Fibroblast of mammary gland (primary cell): ENCODE measurements around the gene RPH3AL.

Experiments used
- DNase-seq: peaks from one replicate; pipeline ENCODE4 v3.0.0-alpha.2; 2010; ENCODE audit warnings: low read depth
- H3K4me3 ChIP-seq: 2 replicates; pipeline ENCODE4 v1.5.1; 2011; ENCODE audit warnings: low read depth, mild to moderate bottlenecking, low read length, moderate library complexity; ENCODE audit not compliant: control insufficient read depth
- CTCF ChIP-seq: conservative IDR thresholded peaks from 2 replicates; pipeline ENCODE4 v1.5.1; 2011; ENCODE audit warnings: low read depth, low read length, inconsistent platforms; ENCODE audit not compliant: control insufficient read depth, insufficient read depth

The RPH3AL gene

GRCh38 chr17:358491-359151 is 6.0 kb upstream of the RPH3AL start:
- no peak for TF ChIP-seq CTCF
- DNase-seq = no peak
- H3K4me3 ChIP-seq = no peak overlapping the region

DNA sequence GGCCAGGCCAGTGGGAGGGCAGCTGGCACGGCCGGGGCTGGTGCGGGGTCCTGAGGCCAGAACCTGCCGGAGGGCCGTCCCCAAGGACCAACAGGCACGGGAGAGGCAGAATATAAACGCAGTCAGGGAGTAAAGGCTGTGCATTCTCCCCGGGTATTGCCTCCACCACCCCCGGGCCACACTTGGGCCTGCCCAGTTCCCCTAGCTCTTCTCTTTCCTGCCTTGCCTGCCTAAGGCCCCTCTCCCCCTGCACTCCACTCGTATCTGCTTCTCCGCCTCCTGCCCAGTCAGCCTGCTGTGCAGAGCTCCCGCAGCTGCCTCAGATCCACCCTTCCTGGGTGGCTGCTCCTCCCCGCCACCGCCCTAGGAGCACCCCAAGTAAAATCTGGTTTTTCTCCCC is 5.0 kb upstream of the RPH3AL start:
- no peak for DNase-seq
- H3K4me3 ChIP-seq = no peak overlapping the region
- no peak for TF ChIP-seq CTCF

DNA sequence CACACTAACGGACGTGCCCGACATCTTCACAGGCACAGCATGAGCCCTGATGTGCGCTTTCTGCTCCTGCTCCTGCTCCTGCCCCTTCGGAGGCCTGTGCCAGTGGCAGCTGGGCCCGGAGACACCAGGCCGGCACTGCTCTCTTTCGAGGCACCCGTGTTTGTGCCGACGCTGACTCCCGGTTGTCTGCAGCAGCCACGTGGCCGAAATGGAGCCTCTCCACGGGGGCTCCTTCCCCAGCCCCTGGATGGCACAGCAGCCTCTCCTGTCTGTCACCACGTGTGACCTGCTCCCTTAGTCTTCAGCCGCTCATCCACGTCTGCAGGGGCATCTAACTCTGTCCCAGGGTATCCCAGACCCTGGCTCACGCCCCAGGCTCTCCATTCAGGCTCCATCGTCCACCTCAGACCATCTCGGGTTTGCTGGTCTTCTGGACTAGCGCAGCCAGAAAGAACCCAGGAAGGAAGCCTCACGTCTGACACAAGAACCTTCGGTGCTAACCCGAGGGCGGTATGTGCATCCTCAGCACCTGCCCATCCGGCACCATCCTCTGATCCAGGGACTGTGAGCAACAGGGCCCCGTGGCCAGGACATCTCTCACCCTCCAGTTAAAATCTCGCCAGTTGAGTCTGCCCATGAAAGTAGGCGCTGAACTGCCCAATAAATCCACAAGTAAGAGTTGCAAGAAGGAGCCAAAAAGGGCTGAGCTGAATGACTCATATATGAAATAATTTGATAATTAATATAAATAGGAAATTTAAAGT is 4.2 kb upstream of the RPH3AL start:
- no peak overlapping the region for H3K4me3 ChIP-seq
- DNase-seq = no peak
- no peak for TF ChIP-seq CTCF

GRCh38 chr17:354651-355556 is 2.3 kb upstream of the RPH3AL start:
- no peak overlapping the region for H3K4me3 ChIP-seq
- DNase-seq = no peak
- TF ChIP-seq CTCF = no peak

DNA sequence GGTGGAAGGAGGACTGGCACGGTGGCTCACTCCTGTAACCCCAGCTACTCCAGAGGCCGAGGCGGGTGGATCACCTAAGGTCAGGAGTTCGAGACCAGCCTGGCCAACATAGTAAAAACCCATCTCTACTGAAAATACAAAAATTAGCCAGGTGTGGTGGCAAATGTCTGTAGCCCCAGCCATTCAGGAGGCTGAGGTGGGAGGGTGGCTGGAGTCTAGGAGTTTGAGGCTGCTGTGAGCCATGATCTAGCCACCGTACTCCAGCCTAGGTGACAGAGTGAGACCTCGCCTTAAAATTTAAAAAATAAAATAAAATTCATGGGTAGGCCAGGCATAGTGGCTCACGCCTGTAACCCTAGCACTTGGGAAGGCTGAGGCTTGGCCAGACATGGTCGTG is 1.2 kb upstream of the RPH3AL start:
- TF ChIP-seq CTCF = no peak
- DNase-seq = no peak
- no peak overlapping the region for H3K4me3 ChIP-seq

GRCh38 chr17:353213-353837 is 718 bp upstream of the RPH3AL start:
- no peak overlapping the region for H3K4me3 ChIP-seq
- no peak for DNase-seq
- no peak for TF ChIP-seq CTCF
